GM21447 (cell line): ENCODE results near the gene LRRC27.

Experiments
- ATAC-seq: cut with Tn5 transposase; IDR thresholded peaks from one replicate; pipeline ENCODE4 v1.9.1; 2021; ENCODE audit not compliant: unreplicated experiment

The LRRC27 gene

DNA sequence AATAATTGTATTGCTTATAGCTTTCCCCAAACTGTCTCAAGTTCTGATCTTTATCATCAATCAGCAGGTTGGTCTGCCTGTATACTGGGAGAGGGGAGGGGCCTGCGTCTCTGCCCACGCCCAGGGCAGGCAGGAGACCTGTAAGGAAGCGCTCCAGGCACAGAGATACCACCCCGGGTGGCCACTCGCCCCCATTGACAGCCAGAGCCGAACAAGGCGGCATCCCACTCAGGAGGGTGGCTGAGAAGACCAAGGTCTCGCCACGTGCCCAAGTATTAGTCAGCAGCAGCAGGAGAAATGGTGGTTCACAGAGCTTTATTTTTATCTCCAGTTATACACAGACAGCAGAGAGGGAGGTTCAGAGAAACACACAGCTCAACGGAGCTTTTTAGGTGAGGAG lies 31.4 kb upstream of the LRRC27 start:
- no peak for ATAC-seq

DNA sequence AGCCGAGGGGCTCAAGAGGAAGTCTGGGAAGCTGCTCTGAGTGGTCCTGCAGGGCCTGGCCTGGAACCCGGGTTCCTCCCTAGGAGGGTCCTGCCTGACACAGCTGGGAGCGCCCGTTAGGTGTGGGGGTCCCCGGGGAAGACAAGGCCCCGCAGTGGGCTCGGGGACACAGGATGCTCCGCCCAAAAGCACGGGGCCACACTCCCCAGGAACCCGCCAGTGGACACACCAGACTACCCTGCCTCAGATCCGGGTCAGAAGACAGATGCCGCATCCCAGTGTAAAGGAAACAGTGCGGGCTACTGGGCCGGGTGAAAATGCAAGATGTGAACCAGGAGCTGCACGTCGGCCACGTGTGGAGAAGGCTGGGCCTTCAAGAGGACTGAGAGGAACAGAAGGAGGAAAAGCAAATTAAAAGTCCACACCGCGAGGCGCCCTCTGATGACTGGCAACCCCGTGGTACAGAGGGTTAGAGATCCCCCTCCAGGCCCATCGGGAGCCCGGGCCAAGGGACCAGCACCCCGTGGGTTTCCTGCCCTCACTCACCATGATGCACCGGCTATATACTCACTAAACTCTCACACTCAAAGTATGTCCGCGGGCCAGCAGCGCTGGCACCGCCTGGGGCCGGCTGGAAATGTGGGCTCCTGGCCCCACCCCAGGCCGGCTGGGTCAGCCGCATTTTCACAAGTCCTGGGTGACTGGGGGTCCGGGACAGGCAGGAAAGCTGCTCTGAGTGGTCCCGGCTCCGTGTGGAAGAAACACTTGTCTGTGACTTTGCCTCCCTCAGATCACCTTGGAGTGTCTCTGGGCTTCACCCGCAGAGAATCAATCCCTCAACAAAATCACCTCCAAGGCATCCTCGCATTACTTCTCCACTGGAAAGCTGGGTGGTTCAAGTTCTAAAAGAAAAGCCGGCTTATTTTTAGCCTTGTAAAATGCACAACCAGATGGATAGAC lies 30.3 kb upstream of the LRRC27 start:
- ATAC-seq: no peak

DNA sequence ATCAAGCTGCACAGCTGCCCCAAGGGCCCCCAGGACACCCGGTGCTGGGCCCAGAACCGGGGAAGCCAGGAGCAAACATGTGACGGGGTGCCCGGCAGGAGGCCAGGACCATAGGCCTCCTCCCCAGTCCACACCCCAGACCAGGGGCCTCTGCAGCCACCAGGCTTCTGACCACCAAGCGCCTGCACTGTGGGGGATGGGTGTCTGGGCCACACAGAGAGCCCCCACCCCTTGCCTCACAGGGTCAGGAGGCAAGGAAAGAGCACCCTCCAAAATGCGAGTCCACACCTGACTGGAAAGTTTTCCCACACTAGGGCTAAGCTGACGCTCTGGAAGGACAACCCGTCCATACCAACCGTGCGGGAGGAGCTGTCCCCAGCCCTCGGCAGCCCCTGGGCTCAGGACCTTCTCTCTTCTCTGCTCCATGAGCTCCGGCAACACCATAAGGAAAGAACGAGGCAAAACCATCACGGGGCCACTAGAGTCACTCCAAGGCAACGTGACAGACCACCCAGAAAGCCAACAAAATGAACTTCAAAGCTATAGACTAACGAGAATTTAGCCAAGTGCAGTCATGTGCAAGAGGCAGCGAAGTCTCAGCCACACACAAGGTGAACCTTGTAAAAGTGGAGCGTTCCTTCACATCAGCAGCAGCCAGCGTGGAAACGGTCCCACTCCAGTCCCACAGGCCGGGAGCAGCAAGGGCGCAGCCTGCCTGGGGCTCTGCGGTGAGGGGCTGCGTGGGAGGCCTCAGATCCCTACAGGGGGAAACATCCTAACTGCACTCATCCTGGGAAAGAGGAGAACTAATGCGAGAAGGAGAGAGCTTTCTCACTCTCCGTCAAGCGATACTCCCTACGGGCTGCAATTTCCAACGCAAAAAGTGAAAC lies 29.3 kb upstream of the LRRC27 start:
- no peak for ATAC-seq

DNA sequence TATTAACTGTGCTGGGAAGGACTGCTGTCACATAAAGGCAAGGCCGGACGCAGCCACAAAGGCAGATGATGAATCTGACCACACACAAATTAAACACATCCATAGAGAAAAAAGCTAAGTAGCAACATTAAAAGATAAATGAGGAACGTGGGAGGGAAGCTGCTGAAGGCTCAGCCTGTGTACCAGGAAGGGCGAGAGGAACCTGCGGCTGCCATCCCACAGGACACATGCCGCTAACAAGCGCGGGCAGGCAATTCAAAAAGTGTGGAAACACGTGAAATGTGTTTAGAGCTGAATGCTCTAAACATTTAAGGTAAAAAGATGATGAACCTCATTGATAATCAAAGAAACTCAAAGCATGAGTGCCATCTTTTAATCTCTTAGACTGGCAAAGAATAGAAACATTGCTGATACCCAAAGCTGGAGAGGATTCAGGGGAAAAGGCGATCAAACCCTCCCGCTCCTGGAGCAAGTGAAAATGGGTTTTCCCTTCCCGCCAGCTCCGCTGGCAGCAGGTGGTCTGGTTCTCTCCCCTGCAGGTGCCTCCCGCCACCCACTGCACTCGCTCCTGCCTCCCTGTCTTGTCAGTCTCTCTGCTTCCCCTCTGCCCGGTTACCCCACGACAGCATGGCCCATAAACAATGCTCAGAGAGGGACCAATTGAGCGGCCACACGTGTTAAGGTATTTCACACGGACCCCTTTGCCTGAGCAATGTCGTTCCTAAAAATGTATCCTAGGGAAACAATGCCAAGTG lies 28.5 kb upstream of the LRRC27 start:
- no peak for ATAC-seq

DNA sequence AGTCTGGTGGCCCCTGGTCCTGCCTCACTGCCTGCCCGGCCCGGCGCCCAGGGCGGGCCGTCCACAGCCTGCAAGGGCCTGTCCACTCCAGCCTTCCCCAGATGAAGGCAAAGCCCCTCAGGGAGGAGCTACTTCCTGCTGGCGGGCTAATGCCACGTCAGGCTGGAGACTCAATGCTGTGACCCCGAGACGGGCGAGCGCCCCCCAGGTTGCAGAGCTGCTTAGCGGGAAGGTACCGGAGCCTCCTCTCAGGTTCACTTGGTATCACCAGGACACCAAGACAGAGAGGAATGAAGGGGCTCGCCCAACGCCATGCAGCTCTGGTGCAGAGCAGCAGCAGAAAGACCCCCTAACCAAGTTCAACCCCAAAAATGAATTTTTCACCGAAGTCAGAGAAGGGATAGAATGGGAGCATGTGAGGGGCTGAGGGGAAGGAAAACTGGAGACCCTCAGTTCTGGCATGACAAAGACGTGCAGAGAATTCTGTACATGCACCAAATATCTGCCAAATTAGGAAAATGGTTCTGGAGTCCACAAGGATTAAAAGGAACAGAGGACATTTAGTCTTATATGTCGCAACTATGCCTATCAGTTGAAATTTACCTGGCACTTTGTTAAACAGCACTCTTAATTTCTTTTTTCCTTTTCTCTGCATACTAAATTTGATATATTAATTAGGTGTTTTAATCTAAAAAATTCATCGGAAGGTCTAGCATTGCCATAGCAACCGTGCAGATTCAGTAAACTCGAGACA lies 27.1 kb upstream of the LRRC27 start:
- no peak for ATAC-seq

DNA sequence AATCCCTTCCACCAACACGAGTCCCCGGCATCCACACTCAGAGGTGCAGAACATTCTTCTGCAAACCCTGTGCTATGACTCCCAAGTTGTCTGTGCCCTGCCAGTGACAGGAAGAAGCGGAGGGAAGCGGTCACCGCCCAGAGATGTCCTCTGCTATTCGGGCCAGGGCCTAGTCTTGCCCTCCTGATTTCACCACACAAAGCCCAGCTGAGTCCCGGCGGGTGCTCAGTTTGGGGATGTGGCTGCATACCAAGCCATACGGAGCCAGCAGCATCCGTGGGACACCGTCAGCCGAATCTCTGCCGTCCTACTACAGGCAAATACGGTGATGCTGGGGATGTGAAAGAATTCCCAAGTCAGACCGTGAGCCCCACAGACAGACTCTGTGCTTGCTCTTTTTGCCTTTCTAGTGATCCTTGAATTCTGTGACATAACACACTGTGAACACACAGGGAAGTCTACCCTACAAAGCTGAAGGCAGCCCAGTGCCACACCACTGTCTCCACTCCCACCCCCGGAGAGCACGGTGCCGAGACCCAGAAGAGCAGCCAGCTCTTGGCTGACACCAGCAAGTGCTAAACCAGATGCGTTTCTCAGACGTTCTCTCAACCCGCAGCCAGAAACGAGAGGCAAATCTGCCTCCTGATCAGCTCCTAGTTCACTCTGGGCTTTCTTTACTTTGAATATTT lies 26.2 kb upstream of the LRRC27 start:
- ATAC-seq: no peak

DNA sequence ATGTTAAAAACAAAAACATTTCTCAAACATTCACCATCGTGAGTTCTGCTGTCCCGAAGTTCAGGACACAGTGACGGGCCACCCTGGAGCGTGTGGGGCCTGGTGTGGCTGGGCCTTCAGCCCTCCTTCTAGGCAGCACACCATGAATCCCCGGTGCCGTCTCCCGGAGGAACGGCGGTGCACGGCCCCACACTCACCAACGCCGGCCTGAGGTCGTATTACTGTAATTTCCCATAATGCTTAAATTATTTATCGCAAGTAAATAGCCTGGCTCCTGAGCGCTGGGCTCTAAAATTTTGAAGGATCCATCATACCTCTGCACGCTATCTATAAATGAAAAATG lies 25.7 kb upstream of the LRRC27 start:
- no peak for ATAC-seq

DNA sequence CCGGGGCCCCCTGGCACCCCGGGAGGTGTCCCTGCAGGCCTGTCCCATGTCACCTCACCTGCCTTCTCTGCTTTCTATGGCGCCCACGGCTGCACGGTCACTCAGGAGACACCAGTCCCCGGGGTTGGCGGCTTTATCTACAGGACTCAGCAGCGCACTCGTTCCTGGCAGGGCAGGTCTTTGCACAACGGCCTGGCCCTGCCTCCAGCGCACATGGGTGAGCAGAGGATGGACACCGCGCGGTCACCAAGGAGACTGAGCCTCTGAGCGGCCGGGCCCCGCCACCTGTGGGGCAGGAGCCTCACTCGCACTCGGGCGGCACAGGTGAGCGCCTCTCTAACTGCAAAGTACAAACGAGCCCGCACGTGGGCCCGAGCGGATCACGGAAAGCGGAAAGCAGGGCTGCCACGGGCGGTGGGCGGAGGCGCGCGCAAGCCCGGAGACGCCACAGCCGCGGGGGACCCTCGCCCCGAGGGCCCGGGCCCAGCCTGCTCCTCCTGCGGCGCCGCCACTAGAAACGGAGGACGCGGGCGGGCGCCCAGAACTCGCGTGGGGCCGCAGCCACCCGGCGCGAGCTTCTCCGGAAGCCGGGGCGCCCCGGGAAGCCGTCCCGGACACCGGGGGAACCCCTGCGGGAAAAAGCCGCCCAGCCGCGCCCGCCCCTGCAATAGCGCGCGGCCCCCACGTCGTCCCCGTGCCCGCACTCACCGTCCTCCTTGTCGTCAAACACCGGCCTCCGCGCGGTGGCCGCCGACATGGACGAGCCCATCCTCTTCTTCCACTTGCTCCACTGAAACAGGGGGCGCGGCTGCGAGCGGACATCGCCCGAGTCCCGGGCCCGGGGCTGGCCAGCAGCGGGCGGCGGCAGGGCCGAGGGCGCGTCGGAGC lies 24.9 kb upstream of the LRRC27 start:
- peak; percentile 17 for ATAC-seq

DNA sequence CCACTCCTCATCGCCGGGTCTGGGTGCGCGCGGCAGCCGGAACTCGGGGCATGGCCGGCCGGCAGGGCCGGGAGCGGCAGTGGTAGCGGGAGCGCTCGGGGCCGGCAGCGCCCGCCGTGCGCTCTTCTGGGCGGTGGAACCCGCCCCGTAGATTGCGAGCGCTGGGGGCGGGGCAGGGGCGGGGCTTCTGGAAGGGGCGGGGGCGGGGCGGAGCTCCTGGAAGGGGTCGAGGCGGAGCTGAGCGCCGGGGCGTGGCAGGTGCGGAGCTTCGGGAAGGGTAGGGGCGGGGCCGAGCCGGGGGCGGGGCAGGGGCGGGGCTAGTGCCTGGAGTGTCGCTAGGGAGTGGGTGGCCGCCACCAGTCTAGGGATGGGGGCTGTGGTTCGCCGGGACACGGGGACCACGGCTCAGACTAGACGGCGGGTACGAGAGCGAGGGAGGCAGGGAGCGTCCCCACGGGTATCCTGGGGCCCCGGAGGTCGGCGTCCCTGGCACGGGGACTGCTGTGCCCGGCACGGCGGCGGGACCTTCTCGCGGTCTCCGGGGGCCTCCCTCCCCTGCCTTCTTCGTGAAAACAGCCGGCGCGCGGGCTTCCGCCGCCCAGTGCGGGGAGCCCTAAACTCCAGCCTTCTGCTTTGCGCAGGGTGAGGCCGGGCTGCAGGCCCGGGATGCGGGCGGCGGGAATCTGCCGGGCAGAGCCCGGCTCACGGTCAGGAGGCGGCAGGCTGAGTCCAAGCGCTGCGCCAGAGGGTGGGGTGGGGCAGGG lies 24.0 kb upstream of the LRRC27 start, which contains the start of gene STK32C:
Gene STK32C (minus strand): TSS at position 128 of the 764 bp plus-strand sequence. CDS start 117 bp downstream, at position 11.
- peak; percentile 84 for ATAC-seq

DNA sequence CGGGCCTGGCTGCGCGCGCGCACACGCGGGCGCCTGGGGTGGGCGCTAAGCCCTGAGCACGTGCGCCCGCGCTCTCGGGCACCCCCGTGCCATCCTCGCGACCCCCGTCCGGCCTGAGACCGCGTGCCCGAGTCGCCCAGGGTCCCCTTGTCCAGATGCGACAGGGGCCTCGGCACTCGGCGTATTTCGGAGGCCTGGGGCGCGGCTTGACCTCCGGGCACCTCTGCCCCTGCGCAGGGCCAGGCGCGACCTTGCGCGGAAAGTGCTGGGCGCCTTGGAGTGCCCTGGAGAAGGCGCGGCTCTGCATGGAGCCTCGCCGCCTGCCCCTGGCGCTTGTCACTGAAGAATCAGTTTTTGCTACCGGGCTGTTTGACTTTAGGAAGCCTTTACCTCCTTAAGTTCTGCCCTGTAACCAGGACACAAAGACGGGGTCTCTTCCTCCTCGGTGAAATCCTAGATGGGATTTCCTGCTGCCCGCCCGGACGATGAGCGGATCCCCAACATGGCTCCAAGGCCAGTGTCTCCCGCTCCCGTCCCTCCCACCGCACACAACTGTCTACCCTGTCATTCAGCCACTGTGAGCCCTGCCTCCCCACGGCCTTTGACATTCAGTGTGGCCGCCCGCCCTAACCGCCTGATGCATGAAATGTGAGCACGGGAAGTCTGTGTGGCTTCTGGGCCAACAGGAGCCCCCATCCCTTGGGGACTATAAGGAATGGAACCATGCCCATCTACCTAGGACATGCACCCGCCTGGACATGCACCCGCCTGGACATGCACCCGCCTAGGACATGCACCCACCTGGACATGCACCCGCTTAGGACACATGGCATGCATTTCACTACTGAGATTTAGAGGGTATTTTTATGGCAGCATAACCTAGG lies 23.2 kb upstream of the LRRC27 start:
- ATAC-seq: no peak

DNA sequence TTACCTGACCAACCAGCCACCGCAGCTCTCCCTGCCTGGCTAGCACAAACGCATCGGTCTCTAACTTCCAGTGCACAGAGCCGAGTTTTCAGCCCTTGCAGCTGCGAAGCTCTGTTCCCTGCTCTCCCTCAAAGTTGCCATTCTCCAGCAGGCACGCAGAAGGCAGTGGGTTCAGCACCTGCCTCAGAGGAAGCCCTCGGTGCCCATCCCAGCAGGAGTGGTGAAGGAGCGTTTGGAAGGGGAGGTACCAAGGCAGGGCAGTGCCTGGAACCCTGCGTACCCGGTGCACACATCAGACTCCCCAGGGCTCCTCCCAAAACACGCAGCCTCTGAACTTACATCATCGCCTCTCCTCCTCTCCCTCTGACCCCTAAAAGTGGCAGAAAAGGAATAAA lies 22.5 kb upstream of the LRRC27 start:
- no peak for ATAC-seq

DNA sequence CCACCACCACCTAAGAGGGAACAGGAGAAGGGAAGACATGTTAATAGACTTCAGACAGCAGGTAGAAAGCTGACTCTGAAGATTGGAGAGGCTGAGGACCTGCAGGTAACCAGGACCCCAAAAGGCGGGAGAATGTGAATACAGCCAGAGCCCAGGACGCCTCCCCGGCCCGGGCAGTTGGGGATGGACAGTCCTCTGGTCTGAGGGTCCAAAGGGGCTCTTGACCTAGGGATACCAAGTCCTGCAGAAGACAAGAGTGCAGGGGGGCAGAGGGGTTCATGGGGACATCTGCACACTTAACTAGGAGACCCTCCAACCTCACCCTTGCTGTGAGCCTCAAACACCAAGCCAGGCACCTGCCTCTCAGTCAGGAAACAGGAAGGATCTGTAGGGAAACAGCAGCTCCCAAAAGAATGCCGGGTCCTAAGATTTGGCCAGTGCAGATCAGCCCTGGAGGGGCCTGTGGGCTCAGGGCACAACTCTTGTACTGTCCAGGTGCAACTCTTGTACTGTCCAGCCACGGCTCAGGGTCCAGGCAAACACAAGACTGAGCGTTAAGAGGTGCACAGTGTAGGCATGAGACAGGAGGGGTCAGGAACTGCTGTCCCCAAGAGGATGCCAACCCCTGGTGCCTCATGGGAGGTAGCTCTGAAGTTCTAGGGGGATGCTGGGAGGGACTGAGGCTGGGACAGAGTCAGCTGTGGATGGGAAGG lies 22.0 kb upstream of the LRRC27 start:
- no peak for ATAC-seq

DNA sequence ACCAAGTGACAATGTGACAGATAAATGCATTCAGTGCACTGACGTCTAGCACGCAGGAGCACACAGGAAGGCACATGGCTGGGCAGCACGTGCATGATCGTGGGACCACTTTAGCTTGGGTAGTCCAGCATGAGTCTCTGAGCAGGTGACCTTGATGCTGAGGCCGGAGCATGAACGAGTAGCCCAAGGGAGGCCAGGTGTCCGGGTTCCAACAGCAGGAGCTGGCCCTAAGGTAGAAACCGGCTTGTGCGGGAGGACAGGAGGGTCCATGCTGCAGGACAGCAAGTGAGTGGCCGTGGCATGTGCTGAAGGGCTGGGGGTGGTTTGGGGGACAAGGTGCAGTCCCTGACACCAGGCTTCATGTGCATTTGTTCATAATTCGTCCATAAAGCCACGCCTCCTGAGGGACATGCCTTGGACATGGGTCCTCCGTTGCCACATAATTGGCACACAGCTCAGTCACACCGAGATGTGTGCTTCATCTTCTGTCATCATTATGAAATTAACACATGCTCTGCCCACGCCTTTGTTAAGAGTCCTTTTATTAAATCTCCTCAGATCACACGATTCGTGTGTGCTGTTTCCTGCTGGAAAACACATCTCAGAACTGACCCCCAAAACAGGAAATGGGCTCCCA lies 21.2 kb upstream of the LRRC27 start:
- no peak for ATAC-seq

DNA sequence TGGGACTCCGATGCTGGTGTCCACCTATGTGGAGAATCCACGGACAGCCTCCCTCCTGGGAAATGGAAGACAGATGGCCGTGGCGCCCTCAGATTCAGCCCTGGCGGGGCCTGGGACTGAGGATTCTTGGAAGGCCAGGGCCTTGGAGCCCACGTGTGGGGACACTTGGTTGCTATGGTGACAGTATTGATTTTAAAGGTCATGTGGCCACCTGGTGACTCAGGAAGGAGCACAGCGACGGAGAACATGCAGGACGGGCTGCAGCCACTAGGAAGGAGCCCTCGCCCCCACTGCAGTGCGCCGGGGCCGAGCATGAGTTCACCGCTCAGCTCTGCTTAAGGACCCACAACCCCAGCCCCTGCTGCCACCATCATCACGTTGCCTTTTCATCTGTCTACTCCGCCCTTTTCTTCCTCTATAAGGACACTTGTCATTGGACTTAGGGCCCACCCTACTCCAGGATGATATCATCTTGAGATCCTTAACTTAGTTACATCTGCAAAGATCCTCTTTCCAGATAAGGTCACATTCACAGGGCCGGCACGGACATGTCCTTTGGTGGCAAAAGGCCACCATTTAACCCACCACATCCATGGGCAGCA lies 20.6 kb upstream of the LRRC27 start:
- ATAC-seq: no peak

DNA sequence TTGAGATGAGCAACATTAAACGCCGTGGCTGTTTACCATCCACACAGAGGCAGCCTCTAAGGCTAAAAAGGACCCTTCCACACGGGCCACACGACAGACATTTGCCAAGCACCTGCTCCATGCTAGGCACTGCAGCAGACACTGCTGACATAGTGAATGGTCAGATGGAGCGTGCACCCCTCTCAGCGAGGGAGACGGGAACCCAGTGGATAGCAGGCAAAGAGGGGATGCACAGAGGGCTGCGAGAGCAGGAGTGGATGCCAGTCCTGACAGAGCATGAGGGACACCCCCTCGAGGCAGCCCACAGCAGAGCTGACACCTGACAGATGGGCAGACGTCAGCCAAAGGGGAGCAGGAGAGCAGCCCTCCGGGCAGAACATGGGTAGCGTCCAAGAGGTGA lies 18.7 kb upstream of the LRRC27 start:
- ATAC-seq: no peak

DNA sequence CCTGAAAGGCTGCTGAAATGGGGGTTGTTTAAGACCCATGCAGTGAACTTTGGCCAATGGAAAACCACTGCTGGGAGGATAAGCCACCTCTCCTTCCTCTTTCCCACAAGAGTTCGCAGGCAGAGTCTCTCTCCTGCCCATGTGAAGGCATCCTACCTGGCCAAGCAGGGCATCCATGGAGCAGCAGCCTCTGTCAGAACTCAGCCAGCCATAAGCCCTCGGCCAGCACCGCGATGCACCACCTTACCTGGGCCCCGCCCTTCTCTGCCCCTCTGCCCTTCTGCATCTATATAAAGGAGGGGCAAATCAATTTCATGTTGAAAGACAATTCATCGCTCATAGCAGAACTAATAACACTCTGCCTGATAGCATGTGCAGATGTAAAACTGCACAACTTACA lies 18.1 kb upstream of the LRRC27 start:
- no peak for ATAC-seq
